HepG2 (cell line): ENCODE results near the gene CNTF. TPM values are rescaled to one million over a fixed set of nuclear protein-coding genes. Genes with fewer than 3 reads are reported as not detected.

Experiments
- ATAC-seq: fragments of 200-7000 bp; cut with Tn5 transposase; 3 replicates; pipeline ENCODE4 v1.9.1; 2020; ENCODE audit warnings: mild to moderate bottlenecking, moderate library complexity
- BruUV-seq: library from RNA; stranded (reverse); fragments of 400-500 nt; replicated peaks from 2 replicates; lab custom pipeline; 2021; lab: Mats Ljungman, UMichigan
- CTCF ChIA-PET: fragments of 300-600 bp; formaldehyde crosslinking; extraction: SDS; loops from one replicate; lab custom pipeline; 2021; ENCODE audit warnings: low total read pairs, inconsistent platforms, low intra/inter-chr PET ratio; lab: Yijun Ruan, JAX
- POLR2A ChIA-PET: fragments of 350-600 bp; sonication (Branson Sonifier 250); formaldehyde crosslinking; loops from one replicate; lab custom pipeline; 2020; ENCODE audit warnings: antibody characterized with exemption, inconsistent platforms; lab: Yijun Ruan, JAX
- DNase-seq: peaks from one replicate; pipeline ENCODE4 v3.0.0-alpha.2; 2015; ENCODE audit warnings: low spot score
- FAIRE-seq: peaks from 3 replicates; lab custom pipeline; 2011; peaks lifted over from hg19 to GRCh38; lab: Jason Lieb, UNC
- H2AFZ ChIP-seq: one replicate; pipeline ENCODE4 v1.6.1; 2011; ENCODE audit warnings: low read length, inconsistent platforms
- H3K27ac ChIP-seq: fragments of 300-600 bp; 3 replicates; pipeline ENCODE4 v1.8.0; 2011; ENCODE audit warnings: mixed run types, mild to moderate bottlenecking, mixed read lengths, low read length, inconsistent platforms; ENCODE audit not compliant: insufficient read depth; ENCODE audit errors: extremely low read length
- H3K27me3 ChIP-seq, 2 experiments: fragments of 200-600 bp in 1 of 2; 2 replicates in 1 of 2; 3 replicates in 1 of 2; pipeline versions ENCODE4 v1.6.0 to v1.8.0; 2011; ENCODE audit warnings: low read length in 2 of 2, mild to moderate bottlenecking in 2 of 2, moderate library complexity in 2 of 2, inconsistent platforms in 1 of 2; ENCODE audit not compliant: insufficient read depth in 2 of 2, control insufficient read depth in 1 of 2
- H3K36me3 ChIP-seq, 2 experiments: fragments of 200-600 bp in 1 of 2; replicated peaks in 1 of 2; 2 replicates in 1 of 2; 3 replicates in 1 of 2; pipeline versions ENCODE4 v1.5.1 to v1.8.0; 2011; ENCODE audit warnings: low read length in 2 of 2, inconsistent platforms in 1 of 2; ENCODE audit not compliant: insufficient read depth in 2 of 2, control insufficient read depth in 1 of 2
- H3K4me1 ChIP-seq: 2 replicates; pipeline ENCODE4 v1.5.1; 2012; ENCODE audit warnings: low read length, inconsistent platforms; ENCODE audit not compliant: insufficient read depth
- H3K4me2 ChIP-seq: 2 replicates; pipeline ENCODE4 v1.6.0; 2011; ENCODE audit warnings: low read depth, low read length, inconsistent platforms
- H3K4me3 ChIP-seq, 3 experiments: fragments of 200-600 bp in 1 of 3; sonication (generic), shearing (Covaris generic) in 1 of 3; replicated peaks in 1 of 3; 2 replicates each; pipeline ENCODE4 v1.5.1; 2011 to 2016; ENCODE audit warnings: low read length in 3 of 3, inconsistent platforms in 2 of 3, low read depth in 2 of 3, mild to moderate bottlenecking in 2 of 3, control low read depth in 1 of 3, mixed read lengths in 1 of 3; ENCODE audit not compliant: insufficient read depth in 1 of 3
- H3K79me2 ChIP-seq: one replicate; pipeline ENCODE4 v1.6.1; 2011; ENCODE audit warnings: low read length, inconsistent platforms; ENCODE audit not compliant: insufficient read depth
- H3K9ac ChIP-seq: 2 replicates; pipeline ENCODE4 v1.6.0; 2011; ENCODE audit warnings: mild to moderate bottlenecking, low read depth, low read length, inconsistent platforms; ENCODE audit not compliant: insufficient read depth
- H3K9me3 ChIP-seq: 2 replicates; pipeline ENCODE4 v1.5.1; 2012; ENCODE audit warnings: mild to moderate bottlenecking, low read length
- H4K20me1 ChIP-seq: 2 replicates; pipeline ENCODE4 v1.6.0; 2011; ENCODE audit warnings: inconsistent platforms, mild to moderate bottlenecking, low read length, moderate library complexity; ENCODE audit not compliant: insufficient read depth
- CEBPB ChIP-seq: IDR thresholded peaks from 2 replicates; pipeline ENCODE4 v1.6.1; 2011; ENCODE audit warnings: low read depth, low read length, improper control_type of control experiment, borderline replicate concordance
- CHD2 ChIP-seq: IDR thresholded peaks from 2 replicates; pipeline ENCODE4 v1.6.1; 2011; ENCODE audit warnings: low read depth, low read length, improper control_type of control experiment
- JDP2 ChIP-seq: sonication (generic); formaldehyde crosslinking; IDR thresholded peaks from 2 replicates; pipeline ENCODE4 v1.8.1; 2022; ENCODE audit warnings: missing genetic modification reagents, borderline replicate concordance
- NFIB ChIP-seq: sonication (generic); formaldehyde crosslinking; IDR thresholded peaks from 2 replicates; pipeline ENCODE4 v1.9.0; 2021; ENCODE audit warnings: missing genetic modification reagents, mild to moderate bottlenecking, borderline replicate concordance
- RAD21 ChIP-seq: fragments of 450-650 bp; formaldehyde crosslinking; IDR thresholded peaks from 2 replicates; pipeline ENCODE4 v1.5.0; 2020; ENCODE audit warnings: mild to moderate bottlenecking
- TCF7 ChIP-seq: sonication (generic); IDR thresholded peaks from 2 replicates; pipeline ENCODE4 v1.6.1; 2016; ENCODE audit warnings: antibody characterized with exemption, low read depth
- ZIK1 ChIP-seq: sonication (generic); formaldehyde crosslinking; IDR thresholded peaks from 2 replicates; pipeline ENCODE4 v1.5.0; 2020; ENCODE audit warnings: mild to moderate bottlenecking, low read depth, missing genetic modification reagents, borderline replicate concordance
- ZKSCAN5 ChIP-seq: sonication (generic); formaldehyde crosslinking; IDR thresholded peaks from 2 replicates; pipeline ENCODE4 v1.5.1; 2020; ENCODE audit warnings: mild to moderate bottlenecking, missing genetic modification reagents
- ZNF20 ChIP-seq: sonication (generic); formaldehyde crosslinking; IDR thresholded peaks from 2 replicates; pipeline ENCODE4 v1.4.0; 2020; ENCODE audit warnings: mild to moderate bottlenecking, moderate library complexity, missing genetic modification reagents
- ZNF878 ChIP-seq: sonication (generic); formaldehyde crosslinking; IDR thresholded peaks from 2 replicates; pipeline ENCODE4 v1.8.1; 2023; ENCODE audit warnings: mild to moderate bottlenecking, missing genetic modification reagents, moderate library complexity
- ZNF883 ChIP-seq: sonication (generic); formaldehyde crosslinking; IDR thresholded peaks from 2 replicates; pipeline ENCODE4 v1.5.1; 2020; ENCODE audit warnings: mild to moderate bottlenecking, missing genetic modification reagents; ENCODE audit errors: not compliant biosample characterization
- WGBS: methylation state at CpG from one replicate; pipeline ENCODE4 v1.1.6; 2017; ENCODE audit warnings: low lambda C conversion rate; 5-methylcytosine and 5-hydroxymethylcytosine counted together
- in situ Hi-C: cut with HindIII; loops from 2 replicates; pipeline ENCODE4 v1.10.0; 2017; ENCODE audit warnings: low pct_unique_long_range_greater_than_20kb; ENCODE audit not compliant: extremely low pct_ligation_motif_present
- intact Hi-C: fragments of 100-400 bp; cut with micrococcal nuclease; formaldehyde crosslinking; loops from one replicate; pipeline ENCODE4 v1.10.0; 2022; ENCODE audit not compliant: unreplicated experiment
- polyA plus RNA-seq, 8 experiments: library from polyadenylated mRNA; depleted of rRNA in 3 of 8; stranded (reverse) in 7 of 8; unstranded in 1 of 8; fragments of >200 nt; fragmentation: Illumina TruSeq in 4 of 8; extraction: Trizol in 4 of 8; gene quantifications; 2 replicates each; pipeline versions ENCODE4 v1.2.1 to v1.2.3, GENCODE V29; 2011 to 2016; ENCODE audit warnings: low read depth in 4 of 8, missing spikeins in 1 of 8, mixed read lengths in 1 of 8; ENCODE audit not compliant: insufficient read depth in 1 of 8
- total RNA-seq, 5 experiments: library from RNA; depleted of rRNA; stranded (reverse); fragments of >200 nt; fragmentation: Illumina TruSeq; extraction: Trizol; gene quantifications; 2 replicates each; pipeline ENCODE4 v1.2.3, GENCODE V29; 2016; ENCODE audit warnings: low read depth in 1 of 5
- TF ChIP-seq, protein P1 (sequence below): sonication (generic); formaldehyde crosslinking; IDR thresholded peaks from 2 replicates; pipeline ENCODE4 v1.5.0; 2020; ENCODE audit warnings: missing genetic modification reagents, mild to moderate bottlenecking, borderline replicate concordance
- TF ChIP-seq, protein P2 (sequence below): sonication (generic); formaldehyde crosslinking; IDR thresholded peaks from 2 replicates; pipeline ENCODE4 v1.8.1; 2023; ENCODE audit warnings: missing genetic modification reagents, mild to moderate bottlenecking, borderline replicate concordance
- TF ChIP-seq, protein P3 (sequence below): sonication (generic); formaldehyde crosslinking; IDR thresholded peaks from 2 replicates; pipeline ENCODE4 v1.5.1; 2020; ENCODE audit warnings: missing genetic modification reagents, mild to moderate bottlenecking, borderline replicate concordance
- TF ChIP-seq, protein P4 (sequence below): sonication (generic); formaldehyde crosslinking; IDR thresholded peaks from 2 replicates; pipeline ENCODE4 v1.8.0; 2022; ENCODE audit warnings: low read depth, missing genetic modification reagents
- TF ChIP-seq, protein P5 (sequence below), 2 experiments: fragments of 450-650 bp in 1 of 2; sonication (generic) in 1 of 2; formaldehyde crosslinking; IDR thresholded peaks; 2 replicates each; pipeline versions ENCODE4 v1.5.0 to v1.8.0; 2020 to 2022; ENCODE audit warnings: mild to moderate bottlenecking in 1 of 2, missing genetic modification reagents in 1 of 2

Gene CNTF
- total and polyA plus RNA-seq, 2 of the 13 experiments (the other 11 are each of a cell fraction or from before 2014, with no cell fraction given) = 0.51 to 2.3 TPM

DNA sequence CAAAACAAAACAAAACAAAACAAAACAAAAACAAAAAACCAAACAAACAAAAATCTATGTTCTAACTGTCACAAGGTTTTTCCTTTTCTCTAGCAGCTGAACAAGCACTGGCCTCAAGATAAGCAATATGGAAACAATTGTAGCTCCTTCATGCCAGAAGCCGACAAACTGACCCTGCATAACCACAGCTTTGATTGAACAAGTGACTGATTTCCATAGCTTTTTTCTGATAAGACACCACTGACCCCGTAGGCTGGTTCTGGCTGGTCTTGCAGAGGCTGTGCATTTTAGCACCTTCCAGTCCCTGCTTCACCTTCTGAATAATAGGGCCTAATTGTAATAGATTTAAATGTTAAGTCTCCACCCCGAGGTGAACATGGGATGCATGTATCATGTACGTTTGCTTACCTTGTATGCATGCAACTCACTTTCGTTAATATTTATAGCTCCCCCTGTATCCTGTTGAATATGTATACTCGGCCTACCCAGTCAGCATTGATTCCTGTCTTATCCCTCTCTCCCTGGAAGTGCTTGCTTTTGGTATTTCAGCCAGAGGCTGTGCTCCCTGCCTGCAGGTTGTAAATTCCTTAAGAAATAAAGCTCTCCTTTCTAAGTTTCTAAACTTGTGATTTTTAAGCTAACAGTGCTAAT is 49.6 kb downstream of the CNTF start (continued):
- TF ChIP-seq, protein P1, sequence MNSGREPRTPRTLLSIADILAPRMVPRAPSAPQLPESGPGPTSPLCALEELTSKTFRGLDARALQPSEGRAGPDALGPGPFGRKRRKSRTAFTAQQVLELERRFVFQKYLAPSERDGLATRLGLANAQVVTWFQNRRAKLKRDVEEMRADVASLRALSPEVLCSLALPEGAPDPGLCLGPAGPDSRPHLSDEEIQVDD (CRISPR knock-in tag) = no peak
- no peak for TF ChIP-seq JDP2 (CRISPR knock-in tag)

DNA sequence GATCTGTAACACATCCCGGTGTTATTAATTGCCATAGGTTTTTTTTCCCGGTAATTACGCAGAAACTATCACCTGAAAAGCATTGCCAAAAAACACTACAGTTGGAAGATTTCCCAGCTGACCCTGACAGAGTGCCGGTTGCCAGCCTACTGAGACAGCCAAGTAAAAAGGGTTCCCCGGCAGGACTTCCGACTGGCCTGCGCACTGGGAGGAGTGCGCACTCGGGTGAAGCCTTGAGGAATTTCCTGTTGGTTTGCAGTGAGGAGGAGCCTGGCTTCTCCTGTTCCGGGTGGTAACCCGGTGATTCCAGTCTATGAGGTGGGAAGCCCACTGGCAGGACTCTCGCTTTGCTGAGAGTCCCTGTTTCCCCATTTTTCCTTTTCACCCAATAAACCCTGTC is 52.1 kb downstream of the CNTF start:
- 70% methylated on average over 12 of the region's 12 CpGs for WGBS
- H3K36me3 ChIP-seq = no peaks in the 10 kb centered on the region
- no peaks in the 10 kb centered on the region for H4K20me1 ChIP-seq
- H3K9ac ChIP-seq = no peak overlapping the region
- no peak for ATAC-seq
- ChIA-PET CTCF (interaction anchor here (0.8 to 4.2 kb wide), 3 partner anchors 20 to 114 kb away, joined by 3 to 27 read pairs (median 8); no protein-coding TSS in a partner anchor), POLR2A (no interaction called here)
- no TSS peak for BruUV-seq
- no peaks in the 10 kb centered on the region for H3K27me3 ChIP-seq
- intact Hi-C loops = loop anchor here (1.0 to 5.0 kb wide), 4 partner anchors 20 to 114 kb away; no protein-coding TSS in a partner anchor
- H3K79me2 ChIP-seq = no peaks in the 10 kb centered on the region
- no peaks in the 10 kb centered on the region for H3K4me1 ChIP-seq
- in situ Hi-C loops = no loop called here
- H3K9me3 ChIP-seq = no peaks in the 10 kb centered on the region
- H2AFZ ChIP-seq = no peak overlapping the region
- no peak for FAIRE-seq
- no peak overlapping the region for H3K4me3 ChIP-seq
- H3K27ac ChIP-seq = no peak overlapping the region
- no peak for DNase-seq
- TF ChIP-seq, protein P2, sequence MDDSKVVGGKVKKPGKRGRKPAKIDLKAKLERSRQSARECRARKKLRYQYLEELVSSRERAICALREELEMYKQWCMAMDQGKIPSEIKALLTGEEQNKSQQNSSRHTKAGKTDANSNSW (CRISPR knock-in tag) = no peak
- TF ChIP-seq CEBPB (no peak), ZKSCAN5 (no peak), ZNF883 (CRISPR knock-in tag) (no peak), ZIK1 (CRISPR knock-in tag) (no peak), CHD2 (no peak), NFIB (CRISPR knock-in tag) (no peak), RAD21 (no peak), TCF7 (no peak), ZNF878 (CRISPR knock-in tag) (no peak), ZNF20 (no peak)
- TF ChIP-seq, protein P3, sequence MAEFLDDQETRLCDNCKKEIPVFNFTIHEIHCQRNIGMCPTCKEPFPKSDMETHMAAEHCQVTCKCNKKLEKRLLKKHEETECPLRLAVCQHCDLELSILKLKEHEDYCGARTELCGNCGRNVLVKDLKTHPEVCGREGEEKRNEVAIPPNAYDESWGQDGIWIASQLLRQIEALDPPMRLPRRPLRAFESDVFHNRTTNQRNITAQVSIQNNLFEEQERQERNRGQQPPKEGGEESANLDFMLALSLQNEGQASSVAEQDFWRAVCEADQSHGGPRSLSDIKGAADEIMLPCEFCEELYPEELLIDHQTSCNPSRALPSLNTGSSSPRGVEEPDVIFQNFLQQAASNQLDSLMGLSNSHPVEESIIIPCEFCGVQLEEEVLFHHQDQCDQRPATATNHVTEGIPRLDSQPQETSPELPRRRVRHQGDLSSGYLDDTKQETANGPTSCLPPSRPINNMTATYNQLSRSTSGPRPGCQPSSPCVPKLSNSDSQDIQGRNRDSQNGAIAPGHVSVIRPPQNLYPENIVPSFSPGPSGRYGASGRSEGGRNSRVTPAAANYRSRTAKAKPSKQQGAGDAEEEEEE (CRISPR knock-in tag) = no peak
- TF ChIP-seq, protein P4, sequence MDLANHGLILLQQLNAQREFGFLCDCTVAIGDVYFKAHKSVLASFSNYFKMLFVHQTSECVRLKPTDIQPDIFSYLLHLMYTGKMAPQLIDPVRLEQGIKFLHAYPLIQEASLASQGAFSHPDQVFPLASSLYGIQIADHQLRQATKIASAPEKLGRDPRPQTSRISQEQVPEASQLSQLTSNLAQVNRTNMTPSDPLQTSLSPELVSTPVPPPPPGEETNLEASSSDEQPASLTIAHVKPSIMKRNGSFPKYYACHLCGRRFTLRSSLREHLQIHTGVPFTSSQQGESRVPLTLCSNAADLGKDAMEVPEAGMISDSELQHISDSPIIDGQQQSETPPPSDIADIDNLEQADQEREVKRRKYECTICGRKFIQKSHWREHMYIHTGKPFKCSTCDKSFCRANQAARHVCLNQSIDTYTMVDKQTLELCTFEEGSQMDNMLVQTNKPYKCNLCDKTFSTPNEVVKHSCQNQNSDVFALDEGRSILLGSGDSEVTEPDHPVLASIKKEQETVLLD = no peak
- TF ChIP-seq, protein P5, sequence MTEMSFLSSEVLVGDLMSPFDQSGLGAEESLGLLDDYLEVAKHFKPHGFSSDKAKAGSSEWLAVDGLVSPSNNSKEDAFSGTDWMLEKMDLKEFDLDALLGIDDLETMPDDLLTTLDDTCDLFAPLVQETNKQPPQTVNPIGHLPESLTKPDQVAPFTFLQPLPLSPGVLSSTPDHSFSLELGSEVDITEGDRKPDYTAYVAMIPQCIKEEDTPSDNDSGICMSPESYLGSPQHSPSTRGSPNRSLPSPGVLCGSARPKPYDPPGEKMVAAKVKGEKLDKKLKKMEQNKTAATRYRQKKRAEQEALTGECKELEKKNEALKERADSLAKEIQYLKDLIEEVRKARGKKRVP (CRISPR knock-in tag; IDR thresholded peaks at IDR 0.05) = no peak
- no peak overlapping the region for H3K4me2 ChIP-seq
